ENCODE data around the gene SNRNP48.

Gene SNRNP48

DNA sequence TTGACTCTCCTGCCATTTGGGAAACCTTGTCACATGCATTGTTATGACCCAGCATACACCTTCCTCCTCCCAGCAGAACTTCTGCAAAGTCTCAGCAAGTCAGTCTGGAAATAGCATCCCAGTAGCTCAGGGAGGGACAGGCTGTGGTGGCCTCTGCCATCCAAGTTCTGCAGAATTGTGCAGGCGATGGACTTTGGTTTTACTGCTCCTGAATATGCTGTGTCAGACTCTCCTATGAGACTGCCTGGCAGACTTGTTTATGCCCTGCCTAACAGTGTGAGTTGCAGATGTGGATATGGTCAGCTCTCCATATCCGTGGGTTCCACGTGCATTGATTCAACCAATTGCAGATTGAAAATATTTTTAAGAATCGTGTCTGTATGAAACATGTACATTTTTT, 52.8 kb downstream of the SNRNP48 start:
- no peak for DNase-seq (ENCODE audit: low spot score)

DNA sequence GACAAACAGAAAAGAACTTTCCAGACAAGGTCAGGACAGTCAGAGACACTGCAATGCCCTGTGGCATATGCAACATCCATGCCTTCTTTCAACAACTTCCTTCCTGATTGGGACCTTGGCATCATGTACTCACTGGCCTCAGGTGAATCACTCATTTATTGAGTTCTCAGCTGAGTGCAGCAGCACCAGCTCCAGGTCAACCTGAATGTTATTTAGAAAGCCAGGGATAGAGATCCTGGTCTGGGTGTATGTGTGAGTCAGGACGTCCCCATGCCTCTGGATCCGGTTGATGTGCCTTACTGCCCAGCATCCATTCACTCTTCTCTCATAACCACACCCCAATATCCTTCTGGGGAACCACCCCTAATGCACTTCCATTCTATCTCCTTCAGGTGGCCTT, 54.4 kb downstream of the SNRNP48 start:
- DNase-seq (ENCODE audit: low spot score) = no peak

GRCh38 chr6:7646394-7646793, 56.4 kb downstream of the SNRNP48 start:
- no peak for DNase-seq (ENCODE audit: low spot score)

DNA sequence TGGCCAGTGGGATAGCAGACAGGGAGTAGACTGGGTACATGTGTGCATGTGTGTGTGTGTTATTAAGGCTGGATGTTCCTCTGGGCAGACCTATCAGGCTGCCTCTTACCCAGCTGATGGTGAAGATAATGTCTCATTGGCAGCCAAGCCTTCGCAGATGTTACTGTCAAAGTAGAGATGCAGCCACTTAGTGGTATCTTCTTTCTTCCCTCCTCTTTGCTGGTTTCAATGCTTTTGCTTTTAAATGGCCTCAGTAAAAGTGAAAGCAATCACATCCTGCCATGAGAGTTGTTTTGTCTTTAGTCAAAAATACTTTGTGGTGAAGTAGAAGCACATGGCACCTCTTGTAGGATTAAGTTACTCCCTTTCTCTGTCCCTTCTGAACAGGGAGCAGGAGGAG, 57.5 kb downstream of the SNRNP48 start:
- DNase-seq (ENCODE audit: low spot score) = no peak

DNA sequence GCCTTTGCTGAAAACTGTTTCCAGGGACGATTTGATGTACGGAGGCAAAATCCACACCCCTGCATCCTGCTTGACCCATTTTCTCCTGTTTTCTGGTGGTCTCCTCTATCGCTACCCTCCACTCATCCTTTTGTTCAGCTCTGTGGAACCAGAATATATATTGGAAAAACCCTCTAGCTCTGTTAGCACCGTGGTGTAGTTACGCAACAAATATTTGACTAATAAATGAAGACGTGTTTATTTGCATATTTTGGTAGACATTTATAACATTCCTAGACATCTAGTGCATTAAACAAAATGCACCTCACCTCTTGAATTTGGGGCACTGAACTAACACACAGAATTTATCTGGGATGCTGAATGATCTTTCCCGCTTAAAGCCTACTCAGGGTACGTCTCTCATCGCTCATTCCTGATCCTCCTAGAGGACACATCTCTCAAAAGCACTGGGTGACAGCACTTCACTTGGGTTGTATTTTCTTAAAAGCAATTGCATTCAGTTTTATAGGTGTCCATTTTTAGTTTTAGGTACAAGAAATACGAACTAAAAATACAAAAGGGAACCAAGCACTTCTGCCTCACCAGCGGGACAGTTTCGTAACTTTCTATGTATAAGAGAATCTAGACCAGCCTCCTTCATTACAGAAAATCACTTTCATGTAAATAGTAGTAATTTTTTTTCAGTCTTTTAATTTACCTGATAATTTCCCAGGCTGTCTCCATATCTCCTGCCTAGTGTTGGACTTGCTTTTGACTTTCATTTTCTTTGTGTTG, 59.2 kb downstream of the SNRNP48 start:
- DNase-seq (ENCODE audit: low spot score) = no peak

GRCh38 chr6:7650878-7651277, 60.9 kb downstream of the SNRNP48 start:
- DNase-seq (ENCODE audit: low spot score) = no peak

DNA sequence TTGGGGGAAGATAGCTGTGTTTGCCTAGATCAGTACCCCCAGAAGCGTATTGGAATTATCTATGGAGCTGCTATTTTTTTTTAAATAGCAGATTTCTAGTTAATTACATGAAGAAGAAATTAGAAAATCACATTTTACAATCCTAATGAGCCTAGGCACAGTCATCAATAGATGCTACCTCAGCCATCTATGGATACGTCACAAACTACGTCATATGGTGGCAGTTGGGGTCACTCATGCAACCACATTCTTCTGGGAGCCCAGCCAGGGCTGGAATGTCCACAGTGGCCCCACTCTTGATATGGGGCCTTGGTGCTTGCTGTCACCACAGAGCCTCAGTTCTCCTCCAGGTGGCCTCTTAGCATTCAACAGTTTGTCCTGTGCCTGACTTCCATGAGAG, 63.0 kb downstream of the SNRNP48 start:
- no peak for DNase-seq (ENCODE audit: low spot score)

- DNase-seq (ENCODE audit: low spot score) = no peak
Observed at GRCh38 chr6:7656355-7656754, 66.4 kb downstream of the SNRNP48 start.

- DNase-seq (ENCODE audit: low spot score) = no peak
Observed at GRCh38 chr6:7658543-7658942, 68.5 kb downstream of the SNRNP48 start.

- DNase-seq (ENCODE audit: low spot score) = no peak
Observed at GRCh38 chr6:7661364-7661763, 71.4 kb downstream of the SNRNP48 start.

Measured in iPS-NIHi11 (cell line).